ENCODE results near the gene DTYMK.

- TF ChIP-seq, protein P1, sequence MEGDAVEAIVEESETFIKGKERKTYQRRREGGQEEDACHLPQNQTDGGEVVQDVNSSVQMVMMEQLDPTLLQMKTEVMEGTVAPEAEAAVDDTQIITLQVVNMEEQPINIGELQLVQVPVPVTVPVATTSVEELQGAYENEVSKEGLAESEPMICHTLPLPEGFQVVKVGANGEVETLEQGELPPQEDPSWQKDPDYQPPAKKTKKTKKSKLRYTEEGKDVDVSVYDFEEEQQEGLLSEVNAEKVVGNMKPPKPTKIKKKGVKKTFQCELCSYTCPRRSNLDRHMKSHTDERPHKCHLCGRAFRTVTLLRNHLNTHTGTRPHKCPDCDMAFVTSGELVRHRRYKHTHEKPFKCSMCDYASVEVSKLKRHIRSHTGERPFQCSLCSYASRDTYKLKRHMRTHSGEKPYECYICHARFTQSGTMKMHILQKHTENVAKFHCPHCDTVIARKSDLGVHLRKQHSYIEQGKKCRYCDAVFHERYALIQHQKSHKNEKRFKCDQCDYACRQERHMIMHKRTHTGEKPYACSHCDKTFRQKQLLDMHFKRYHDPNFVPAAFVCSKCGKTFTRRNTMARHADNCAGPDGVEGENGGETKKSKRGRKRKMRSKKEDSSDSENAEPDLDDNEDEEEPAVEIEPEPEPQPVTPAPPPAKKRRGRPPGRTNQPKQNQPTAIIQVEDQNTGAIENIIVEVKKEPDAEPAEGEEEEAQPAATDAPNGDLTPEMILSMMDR (IDR thresholded peaks at IDR 0.05) = no peak
- no peak for TF ChIP-seq POLR2A (IDR thresholded peaks at IDR 0.05)
Measured at GRCh38 chr2:241655516-241656189, 31.0 kb downstream of the DTYMK start.

All from gastroesophageal sphincter (tissue), 3 donors.